Midbrain (tissue), 1 donor: ENCODE measurements around the gene GDF11.
A peak's percentile ranks its signal among the peaks of the same experiment; 100 is the strongest.

Experiments
- DNase-seq: peaks from one replicate; lab custom pipeline; 2025; lab: John Stamatoyannopoulos, UW

Gene GDF11

DNA sequence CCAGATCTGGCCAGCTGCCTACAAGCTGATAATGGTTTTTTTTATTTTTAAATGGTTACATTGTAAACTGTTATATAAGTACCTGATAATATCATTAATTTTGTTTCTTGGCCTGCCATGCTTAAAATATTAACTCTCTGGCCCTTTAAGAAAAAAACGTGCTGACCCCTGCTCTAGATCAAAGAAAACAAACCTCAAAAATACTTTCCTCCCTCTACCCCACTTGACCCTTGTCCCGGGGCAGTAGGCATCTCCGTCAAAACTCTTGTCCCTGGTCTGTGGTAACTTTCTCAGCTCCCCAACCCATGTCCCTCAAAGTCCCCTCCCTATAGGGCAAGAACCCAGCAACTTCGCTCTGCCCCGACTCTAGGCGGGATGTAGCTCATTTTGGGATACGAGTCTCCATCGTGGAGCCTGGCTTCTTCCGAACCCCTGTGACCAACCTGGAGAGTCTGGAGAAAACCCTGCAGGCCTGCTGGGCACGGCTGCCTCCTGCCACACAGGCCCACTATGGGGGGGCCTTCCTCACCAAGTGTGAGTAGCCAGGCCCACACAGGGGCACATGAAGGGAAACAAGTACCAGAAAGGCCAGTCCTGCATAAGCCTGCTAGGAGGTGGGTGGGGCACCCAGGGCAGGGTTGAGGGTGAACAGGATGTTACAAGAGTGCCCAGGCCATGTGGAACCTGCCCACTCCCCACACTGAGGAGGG lies 19.3 kb upstream of the GDF11 start:
- DNase-seq = no peak

DNA sequence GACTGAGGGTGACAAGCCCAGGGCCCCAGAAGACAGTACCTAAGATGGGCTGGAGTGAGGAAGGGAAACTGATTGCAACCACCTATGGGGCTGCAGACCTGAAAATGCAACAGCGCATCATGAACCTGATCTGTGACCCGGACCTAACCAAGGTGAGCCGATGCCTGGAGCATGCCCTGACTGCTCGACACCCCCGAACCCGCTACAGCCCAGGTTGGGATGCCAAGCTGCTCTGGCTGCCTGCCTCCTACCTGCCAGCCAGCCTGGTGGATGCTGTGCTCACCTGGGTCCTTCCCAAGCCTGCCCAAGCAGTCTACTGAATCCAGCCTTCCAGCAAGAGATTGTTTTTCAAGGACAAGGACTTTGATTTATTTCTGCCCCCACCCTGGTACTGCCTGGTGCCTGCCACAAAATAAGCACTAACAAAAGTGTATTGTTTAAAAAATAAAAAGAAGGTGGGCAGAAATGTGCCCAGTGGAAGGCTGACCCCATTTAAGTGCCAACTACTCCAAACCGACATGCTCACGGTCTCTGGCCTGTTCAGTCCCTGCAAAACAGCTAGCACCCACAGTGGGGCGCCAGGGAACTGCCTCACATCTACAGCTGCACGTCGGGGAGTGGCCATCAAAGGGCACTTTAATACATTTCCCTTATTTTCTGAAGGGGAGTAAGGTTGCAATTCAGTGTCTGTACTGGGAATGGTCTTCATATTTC lies 18.5 kb upstream of the GDF11 start:
- peak; percentile 63 for DNase-seq

DNA sequence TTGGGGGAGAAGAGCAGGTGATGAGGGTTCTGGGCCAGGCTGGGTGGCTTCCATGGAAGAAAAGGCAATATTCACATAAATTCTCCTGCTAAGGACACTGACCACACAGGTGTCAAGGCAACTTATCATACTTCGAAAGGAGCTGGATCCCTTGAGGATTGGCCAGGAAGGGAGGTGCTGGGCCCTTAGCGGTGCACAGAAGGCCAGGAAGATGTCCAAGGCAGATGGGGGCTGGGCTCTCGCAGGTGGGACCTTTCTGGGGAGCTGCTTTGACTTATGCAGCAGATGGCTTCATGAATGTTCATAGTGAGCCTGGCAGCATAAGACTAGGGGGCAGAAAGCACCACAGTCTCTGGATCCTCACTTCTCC lies 18.0 kb upstream of the GDF11 start:
- DNase-seq = no peak

DNA sequence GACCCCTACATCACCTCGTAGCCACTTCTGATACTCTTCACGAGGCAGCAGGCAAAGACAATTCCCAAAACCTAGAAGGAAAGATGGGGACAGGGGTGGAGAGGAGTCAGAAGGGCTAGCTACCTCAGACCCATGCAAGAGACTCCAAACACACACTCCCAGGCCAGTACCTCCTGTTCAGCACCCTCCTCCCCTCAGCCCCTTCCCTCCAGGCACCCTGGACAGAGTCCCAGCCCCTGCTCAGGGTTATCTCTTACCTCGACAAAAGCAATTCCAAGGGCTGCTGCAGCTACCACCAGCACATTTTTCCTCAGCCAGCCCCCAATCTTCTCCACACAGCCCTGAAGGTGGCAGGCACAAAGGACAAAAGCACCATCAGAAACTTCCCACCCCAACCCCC lies 17.4 kb upstream of the GDF11 start:
- no peak for DNase-seq

DNA sequence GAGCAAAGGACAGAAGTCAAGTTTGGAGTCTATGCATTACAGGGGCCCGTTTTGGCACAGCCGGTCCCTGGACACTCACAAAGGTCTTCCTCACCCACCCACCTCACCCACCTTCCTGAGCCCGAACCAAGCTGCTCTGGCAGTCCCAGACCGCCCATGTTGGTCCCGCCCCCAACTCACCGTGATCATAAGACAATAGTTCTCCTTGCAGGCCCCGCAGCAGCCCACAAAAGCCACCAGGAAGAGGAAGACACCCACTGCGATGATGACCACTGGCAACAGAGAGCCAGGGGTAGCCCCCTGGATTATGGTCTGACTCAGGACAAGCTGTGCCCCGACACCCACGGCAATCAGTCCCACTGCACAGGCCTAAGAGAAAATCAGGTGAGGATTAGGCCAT lies 16.0 kb upstream of the GDF11 start:
- DNase-seq = no peak

DNA sequence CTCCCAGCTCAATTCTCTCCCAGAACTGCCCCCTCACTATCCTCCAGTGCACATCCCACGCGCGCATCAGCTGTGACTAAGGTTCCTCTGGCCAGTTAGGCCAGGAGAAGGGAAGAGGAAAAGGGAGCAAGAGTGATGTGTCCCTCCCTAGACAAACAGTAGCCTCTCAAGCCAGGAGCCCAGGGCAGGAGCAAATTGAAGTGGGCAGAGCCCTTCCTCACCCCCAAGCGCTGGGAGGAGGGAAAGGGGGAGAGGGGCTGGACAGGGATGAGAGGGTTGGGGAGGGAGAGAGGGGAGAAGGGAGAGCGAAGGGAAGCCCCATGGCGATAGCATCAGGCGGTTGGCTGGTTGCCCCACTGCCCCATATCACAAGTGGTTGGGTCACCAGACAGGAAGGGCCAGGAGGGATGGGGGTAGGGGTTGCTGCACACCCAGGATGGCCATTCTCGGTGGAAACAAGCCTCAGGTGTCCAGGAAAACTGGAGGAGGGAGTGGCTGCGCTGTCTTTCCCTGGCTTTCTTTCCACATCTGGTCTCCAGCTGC lies 15.2 kb upstream of the GDF11 start:
- DNase-seq = no peak

DNA sequence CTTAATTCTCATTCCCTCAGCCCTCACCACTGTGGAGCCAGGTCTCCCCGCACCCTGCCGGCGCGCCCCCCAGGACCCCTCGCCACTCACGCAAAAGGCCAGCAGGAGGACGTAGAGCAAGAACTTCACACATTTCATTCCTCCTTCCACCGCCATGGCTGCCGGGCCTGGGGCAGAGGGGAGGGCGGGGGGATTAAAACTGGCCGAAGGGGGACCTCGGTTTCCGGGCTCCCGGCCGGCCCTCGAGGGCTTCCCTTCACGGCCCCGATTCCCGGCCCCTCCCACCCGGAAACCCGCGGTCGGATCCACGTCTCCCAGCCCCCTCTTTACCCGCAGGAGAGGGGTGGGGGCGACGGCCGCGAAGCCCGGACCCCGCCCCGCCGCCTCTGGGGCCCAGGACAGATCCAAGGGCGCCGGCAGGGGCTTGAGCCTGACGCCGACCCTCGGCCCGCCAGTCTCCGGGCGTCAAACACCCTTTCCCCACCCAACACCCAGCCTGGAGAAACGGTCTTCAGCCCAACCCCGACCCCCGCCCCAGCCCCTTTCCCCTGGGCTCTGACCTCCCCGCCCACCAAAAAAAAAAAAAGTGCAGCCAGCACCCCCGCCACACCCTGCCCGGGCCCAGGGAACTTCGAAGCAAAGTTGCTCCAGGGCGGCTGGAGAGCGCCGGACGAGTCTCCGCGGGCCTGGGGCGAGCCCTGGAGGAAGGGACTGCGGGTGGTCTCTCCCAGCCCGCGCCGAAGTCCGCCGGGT lies 14.6 kb upstream of the GDF11 start:
- DNase-seq = peak; percentile 75

DNA sequence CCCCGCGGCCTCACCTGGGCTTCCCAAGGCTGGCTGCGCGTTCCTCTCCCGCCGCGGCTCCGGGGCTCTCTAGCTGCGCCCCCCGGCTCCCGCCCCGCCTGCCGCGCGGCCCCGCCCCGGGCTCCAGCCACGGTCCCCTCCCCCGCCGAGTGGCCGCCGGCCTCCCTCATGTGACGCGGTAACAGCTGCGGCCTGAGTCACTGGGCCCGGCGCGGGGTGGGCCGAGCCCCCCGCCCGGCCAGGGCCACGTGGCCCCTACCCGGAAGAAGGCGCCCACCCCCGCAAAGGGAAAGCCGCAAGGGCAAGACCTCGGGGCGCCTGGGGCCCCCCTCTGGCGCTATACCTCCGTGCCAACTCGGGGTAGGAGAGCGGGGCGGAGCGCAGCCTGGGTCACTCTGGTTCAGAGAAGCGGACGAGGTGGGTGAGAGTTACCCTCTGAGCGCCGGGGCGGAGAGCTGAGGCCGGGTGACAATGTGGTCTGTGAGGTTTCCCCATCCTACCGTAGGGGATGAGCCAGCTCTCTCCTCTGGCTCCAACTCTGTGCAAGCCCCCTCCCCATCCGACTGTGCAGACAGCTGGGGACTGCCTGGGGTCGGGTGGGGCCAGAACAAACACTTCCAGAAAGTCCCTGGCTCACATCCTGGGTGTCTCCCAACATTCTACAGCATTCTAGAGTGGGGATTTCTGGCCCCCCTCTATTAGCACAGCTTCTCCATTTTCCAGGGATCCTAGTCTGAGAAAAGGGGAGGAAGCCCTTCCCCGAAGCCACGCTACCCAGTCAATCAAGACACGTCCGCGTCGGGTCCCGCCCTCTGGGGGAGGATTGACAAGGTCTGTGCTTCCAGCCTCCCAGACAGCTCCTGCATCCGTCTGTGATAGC lies 13.7 kb upstream of the GDF11 start, which contains the start of gene CD63:
TSS of gene CD63 (minus strand) at position 71 of the 880 bp plus-strand sequence. CDS start 668 bp downstream, outside the sequence.
- peak; percentile 90 for DNase-seq

DNA sequence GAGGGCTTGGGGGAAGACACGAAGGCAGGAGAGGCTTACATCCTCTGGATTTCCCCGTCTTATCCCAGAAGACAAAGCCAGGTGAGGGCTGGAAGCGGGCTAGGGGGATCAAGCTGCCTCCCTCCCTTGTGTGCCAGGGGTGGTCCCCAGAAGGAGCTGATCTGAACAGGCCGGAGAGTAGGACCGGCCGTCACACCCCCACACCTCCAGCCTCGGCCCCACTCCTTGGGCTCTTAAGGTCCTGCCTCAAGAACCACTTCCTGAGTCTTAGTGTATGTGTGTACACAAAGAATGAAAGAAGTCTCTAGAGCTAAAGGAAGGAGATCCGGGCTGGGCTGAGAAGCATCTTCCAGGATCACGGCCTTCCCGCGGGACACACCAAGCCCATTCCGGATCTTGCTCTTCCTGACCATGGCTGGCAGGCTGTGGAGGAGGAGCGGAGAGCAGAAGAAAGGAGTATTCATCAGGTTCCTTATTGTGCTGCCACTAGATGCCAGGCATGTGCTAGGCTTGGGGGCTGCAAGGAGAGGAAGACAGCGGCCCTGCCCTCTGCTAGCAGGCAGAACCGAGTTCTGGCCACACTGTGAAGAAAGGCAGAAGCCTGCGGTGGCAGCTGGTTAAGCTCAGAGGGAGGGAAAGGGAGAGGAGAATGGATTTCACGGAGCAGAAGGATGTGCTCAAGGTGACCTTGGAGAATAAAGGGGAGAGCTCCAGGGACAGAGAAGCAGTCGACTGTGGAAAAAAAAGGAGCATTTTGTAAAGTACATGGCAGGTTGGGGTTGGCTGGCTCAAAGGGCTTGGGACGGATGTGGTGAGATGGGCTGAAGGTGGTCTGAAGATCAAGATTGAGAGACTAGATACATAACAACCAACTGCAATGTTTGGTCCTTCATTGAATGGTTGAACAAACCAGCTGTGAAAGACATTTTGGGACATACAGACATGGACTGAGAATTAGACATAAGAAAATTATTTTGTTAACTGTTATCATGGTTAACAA lies 12.8 kb upstream of the GDF11 start:
- DNase-seq = peak; percentile 63

DNA sequence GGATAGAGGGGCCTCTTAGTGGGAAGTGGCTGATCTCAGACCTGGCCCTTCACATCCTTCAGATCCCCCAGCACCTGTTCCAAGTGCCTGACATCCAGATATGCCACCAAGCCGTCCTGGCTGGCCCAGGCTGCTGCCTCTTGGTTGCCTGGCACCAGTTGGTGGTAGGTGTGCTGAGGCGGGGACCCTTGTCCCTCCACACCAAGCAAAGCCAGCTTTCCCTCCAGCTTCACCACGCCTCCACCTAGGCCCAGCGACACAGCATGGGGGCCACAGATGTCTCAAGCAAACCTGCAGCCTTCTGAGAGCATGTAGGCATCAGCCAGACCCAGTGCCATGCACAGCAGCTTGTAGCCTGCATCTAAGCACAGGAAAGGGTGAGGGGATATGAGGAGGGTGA lies 10.6 kb upstream of the GDF11 start:
- no peak for DNase-seq

DNA sequence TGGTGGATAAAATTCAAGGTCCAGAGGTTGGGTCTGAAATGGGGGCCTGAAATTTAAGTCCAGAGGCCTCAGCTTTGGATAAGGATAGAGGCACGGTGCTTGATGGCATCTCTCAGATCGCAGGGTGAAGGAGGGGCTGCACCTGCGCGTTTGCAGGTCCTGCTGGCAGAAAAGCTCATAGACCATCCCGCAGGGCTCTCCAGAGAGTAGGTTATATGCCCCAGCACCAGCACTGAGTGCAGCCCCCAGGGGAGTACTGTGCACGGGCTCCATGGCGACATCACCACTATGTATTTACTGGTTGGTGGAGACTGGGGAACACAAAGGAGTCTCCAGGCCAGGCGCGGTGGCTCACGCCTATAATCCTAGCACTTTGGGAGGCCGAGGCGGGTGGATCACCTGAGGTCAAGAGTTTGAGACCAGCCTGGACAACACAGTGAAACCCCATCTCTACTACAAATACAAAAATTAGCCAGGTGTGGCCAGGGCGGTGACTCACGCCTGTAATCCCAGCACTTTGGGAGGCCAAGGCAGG lies 9.8 kb upstream of the GDF11 start:
- DNase-seq = no peak

DNA sequence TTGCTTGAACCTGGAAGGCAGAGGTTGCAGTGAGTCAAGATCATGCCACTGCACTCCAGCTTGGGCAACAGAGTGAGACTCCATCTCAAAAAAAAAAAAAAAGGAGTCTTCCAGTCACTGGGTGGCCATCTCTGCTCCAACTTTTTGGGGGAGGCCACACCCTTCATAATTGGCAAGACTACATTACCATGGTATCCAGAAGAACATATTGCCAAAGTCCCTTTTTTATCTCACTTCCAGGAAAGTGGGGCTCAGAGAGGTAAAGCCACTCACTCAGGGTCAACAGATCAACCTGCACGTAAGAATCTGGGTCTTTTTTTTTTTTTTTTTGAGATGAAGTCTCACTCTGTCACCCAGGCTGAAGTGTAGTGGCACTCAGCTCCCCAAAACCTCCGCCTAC lies 9.1 kb upstream of the GDF11 start:
- no peak for DNase-seq

DNA sequence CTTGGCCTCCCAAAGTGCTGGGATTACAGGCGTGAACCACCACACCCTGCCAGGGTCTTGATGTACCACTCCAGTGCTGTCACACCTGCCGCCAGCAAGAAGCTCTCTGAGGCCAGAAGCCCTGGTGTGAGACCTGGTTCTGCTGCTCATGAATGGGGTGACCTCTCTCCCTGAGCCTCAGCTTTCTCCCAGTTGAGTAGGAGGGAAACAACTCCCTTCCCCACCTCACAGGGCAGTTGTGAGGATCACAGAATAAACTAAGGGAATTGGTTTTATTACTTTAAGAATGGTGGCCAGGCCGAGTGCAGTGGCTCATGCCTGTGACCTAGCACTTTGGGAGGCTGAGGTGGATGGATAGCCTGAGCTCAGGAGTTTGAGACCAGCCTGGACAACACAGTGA lies 8.3 kb upstream of the GDF11 start:
- DNase-seq = no peak

DNA sequence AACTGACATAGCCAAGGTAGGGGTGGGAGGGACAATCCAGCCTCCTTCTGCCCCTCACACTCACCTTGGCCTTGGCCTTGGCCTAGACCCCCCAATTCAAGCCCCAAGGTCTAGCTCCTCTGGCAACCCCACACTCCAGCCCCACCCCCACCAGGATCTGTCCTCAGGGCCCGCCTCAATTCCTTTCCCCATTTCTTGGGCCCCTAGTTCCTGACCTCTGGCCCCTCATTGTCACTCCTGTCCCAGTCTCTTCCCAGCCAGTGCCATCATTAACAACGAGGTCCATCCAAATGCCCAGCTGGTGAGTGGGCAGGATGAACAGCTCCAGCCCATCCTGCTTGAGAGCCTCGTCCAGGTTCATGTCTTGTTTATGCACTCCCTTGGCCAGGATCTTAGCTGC lies 6.8 kb upstream of the GDF11 start:
- no peak for DNase-seq

DNA sequence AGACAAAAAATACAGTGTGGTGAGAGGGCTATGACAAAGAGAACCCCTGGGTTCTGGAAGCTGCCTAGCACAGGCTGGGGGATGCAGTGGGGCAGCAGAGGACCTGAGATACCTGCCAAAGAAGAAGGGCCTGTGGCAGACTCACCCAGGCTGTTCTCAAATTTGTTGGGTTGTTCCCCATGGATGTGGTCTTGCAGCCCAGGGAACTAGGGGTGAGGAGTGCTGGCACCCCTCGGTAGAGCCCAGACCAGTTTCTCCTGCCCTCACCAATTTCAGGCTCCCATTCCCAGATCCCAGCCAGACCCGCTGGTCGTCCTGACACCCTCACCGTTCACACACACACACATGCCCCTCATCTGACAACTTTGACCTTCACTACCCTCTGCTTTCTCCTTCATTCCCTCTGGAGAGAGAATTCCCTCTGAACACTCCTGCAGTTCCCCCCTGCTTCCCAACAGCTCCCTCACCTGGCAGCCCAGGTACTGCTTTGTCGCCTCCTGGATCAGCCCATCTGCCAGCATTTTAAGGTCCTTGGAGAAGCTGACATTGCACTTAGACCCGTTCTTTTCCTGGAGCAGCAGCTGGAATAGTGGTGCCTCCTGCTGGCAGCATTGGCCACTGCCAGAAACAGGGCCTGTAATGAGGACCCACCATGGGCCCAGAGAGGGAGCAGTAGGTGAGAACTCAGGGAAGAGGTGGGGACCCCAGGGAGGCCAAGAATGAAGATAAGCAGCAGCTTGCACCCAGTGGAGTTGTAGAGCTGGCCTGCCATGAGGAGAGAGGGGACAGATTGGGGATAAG lies 5.9 kb upstream of the GDF11 start:
- DNase-seq = peak; percentile 76

DNA sequence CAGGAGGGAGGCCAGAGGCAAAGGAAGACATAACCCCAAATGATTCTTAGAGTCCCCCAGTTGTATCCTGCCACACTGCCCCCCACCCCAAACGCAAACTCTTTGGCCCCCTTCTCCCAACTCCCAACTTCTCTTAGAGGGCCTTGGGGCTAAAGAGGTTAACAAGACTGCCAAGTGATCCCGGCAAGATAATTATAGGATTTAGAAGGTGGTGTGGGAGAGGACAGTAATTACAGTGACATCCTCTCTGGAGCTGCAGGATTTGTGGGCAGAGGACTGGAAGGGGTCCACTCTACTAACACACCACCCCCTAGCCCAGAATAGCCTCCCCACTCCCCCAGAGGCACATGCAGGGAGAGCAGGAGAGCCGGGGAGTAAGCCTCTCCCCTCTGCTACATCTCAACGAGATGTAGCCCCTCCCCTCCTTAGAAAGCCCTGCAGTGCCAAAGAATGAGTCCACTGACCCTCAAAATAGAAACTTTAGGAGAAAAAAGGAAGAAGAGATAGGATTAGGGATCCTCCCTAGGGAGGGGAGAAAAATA lies 5.3 kb upstream of the GDF11 start:
- no peak for DNase-seq

DNA sequence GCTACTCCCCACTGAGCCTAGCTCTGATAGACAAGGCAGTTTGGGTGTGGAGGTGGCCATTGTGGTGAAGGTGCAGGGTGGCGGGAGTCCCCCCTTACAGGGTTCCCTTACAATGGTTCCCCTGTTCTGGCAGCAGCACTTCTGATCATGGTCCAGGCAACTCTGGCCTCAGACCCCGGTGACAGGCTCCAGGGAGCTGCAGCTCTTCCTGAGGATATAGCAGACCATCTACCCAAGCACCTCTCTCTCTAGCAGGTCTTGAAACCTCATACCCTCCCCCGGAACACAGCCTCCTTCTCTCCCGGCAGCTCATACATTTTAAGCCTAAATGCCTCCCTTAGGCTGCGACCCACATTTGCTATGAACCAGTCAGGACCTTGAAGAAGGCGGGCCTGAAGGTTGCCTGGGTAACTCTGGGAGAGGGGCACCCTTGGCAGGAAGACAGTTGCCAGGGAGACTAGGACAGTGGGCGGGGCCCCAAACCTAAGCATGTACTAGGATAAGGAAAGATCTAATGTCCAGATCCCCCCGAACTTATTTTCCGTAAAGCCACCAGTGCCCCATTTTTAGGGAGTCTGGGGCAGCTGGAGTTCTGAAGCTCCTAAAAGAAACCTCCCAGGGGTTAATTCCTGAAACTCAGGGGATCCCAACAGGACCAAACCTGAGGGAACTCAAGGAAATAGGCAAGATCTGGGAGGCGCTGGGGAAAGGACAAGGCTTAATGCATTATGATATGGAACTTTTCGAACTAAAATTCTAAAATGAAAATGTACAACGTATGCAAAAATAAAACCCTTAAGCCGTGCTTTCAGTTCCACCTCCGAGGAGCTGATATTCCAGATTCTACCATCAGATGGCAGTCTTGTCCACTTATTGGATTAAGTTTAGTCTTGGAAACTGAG lies 4.5 kb upstream of the GDF11 start:
- DNase-seq = peak; percentile 91

DNA sequence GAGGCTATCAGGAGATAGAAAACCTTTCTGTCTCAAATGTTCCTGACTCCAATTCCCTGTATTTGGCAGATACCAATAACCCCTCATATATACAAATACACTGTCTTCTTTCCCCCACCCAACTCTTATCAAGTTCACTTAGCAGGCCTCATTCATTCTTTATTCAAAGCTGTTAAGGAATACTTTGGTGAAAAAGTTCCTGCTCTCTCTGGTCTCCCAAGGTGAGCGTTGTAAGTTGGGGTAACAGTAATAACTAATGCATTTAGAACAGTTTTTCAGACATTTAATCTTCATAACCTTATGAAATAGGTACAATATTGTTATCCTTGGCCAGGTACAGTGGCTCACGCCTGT lies 3.9 kb upstream of the GDF11 start:
- no peak for DNase-seq
